SU-DHL-6 (cell line): Measurements from ENCODE around the gene ARRDC3.

ENCODE experiments used
- H2AFZ ChIP-seq: fragments of 200-600 bp; sonication (generic); 2 replicates; pipeline ENCODE4 v1.6.1; 2014; ENCODE audit warnings: low read depth, mild to moderate bottlenecking, moderate library complexity, mixed read lengths, antibody characterized with exemption, low read length; ENCODE audit not compliant: severe bottlenecking
- H3F3A ChIP-seq: fragments of 200-600 bp; shearing (Covaris generic); 2 replicates; pipeline ENCODE4 v1.6.0; 2016; ENCODE audit warnings: antibody characterized with exemption, mild to moderate bottlenecking; ENCODE audit not compliant: insufficient read depth
- H3K27ac ChIP-seq: fragments of 200-600 bp; sonication (generic); 2 replicates; pipeline ENCODE4 v1.5.1; 2016; ENCODE audit warnings: low read depth, mild to moderate bottlenecking, low read length, moderate library complexity, mixed read lengths
- H3K27me3 ChIP-seq: fragments of 200-600 bp; sonication (generic), shearing (Covaris generic); 2 replicates; pipeline ENCODE4 v1.6.0; 2014; ENCODE audit warnings: mild to moderate bottlenecking, low read length
- H3K36me3 ChIP-seq: fragments of 200-600 bp; sonication (generic); 2 replicates; pipeline ENCODE4 v1.6.1; 2014; ENCODE audit warnings: mild to moderate bottlenecking, low read length, mixed read lengths
- H3K4me2 ChIP-seq: fragments of 300-600, 200-600 bp; shearing (Covaris generic), sonication (generic); 2 replicates; pipeline ENCODE4 v1.6.0; 2014; ENCODE audit warnings: low read length, low read depth, mild to moderate bottlenecking; ENCODE audit not compliant: poor library complexity, severe bottlenecking
- H3K4me3 ChIP-seq: fragments of 200-600 bp; sonication (generic); 2 replicates; pipeline ENCODE4 v1.5.1; 2014; ENCODE audit warnings: antibody characterized with exemption, low read length, mild to moderate bottlenecking, mixed read lengths; ENCODE audit not compliant: insufficient read depth, poor library complexity, severe bottlenecking
- H3K79me2 ChIP-seq: fragments of 200-600 bp; sonication (generic); 2 replicates; pipeline ENCODE4 v1.6.1; 2014; ENCODE audit warnings: mild to moderate bottlenecking, low read length, moderate library complexity; ENCODE audit not compliant: insufficient read depth
- H3K9ac ChIP-seq: fragments of 200-600 bp; sonication (generic); 2 replicates; pipeline ENCODE4 v1.7.0; 2014; ENCODE audit warnings: mild to moderate bottlenecking, low read length
- H3K9me2 ChIP-seq: fragments of 200-600 bp; sonication (generic); replicated peaks from 2 replicates; pipeline ENCODE4 v1.6.1; 2014; ENCODE audit warnings: low read length; ENCODE audit not compliant: insufficient read depth
- H3K9me3 ChIP-seq: fragments of 200-600 bp; sonication (generic); 2 replicates; pipeline ENCODE4 v1.6.1; 2014; ENCODE audit warnings: low read length, mixed read lengths; ENCODE audit not compliant: insufficient read depth
- H4K20me1 ChIP-seq: fragments of 200-600 bp; sonication (generic); 2 replicates; pipeline ENCODE4 v1.6.1; 2014; ENCODE audit warnings: low read depth, mild to moderate bottlenecking, antibody characterized with exemption, low read length, moderate library complexity, mixed read lengths
- EZH2phosphoT487 ChIP-seq: fragments of 200-600 bp; sonication (generic), shearing (Covaris generic); conservative IDR thresholded peaks from 2 replicates; pipeline ENCODE4 v1.6.1; 2018; ENCODE audit warnings: mild to moderate bottlenecking, antibody characterized with exemption, low read length, moderate library complexity, mixed read lengths
- TF ChIP-seq, protein P1 (sequence below): fragments of 200-600 bp; sonication (generic); IDR thresholded peaks from one replicate; pipeline ENCODE4 v1.5.1; 2017; ENCODE audit warnings: antibody characterized with exemption, mild to moderate bottlenecking, low read length, moderate library complexity; ENCODE audit not compliant: insufficient read depth, poor library complexity, severe bottlenecking

The ARRDC3 gene

DNA sequence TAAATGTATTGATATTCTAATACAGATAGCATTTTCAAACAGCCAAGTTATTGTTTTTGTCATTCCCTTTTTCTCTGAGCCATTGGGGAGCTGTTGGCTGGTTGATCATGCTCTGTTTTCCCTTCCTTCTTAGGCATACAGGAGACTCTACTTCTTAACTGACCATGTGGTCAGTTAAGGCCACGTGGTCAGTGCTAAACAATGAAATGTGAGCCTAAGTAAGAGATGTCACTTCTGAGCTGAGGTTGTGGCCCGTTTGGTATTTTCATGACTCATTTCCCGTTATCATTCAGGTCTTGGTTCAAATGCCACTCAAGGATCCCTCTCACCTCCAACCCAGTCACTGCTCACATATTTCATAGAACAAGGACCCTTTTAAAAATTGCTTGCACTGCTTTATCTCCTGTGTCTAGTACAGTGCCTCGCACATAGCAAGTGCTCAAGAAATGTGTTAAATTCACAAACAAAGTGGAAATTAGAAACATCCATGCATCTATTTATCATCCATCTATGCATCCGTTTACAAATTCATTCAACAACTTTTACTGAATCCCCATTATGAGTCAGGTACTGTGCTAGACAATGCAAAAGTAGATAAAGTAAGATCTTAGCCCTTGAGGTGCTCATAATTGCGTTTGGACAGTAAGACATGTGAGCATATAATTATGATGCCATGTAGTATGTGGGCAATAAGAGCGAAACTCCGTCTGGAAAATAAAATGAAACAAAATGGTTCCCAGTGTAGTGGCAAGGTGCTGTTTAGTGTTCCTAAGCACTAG, 50.7 kb downstream of the ARRDC3 start:
- Histone ChIP-seq H4K20me1 (no peaks in the 10 kb centered on the region), H3K9me3 (no peaks in the 10 kb centered on the region), H3K27ac (no peak overlapping the region), H2AFZ (no peak overlapping the region), H3K9me2 (no peaks in the 10 kb centered on the region), H3F3A (no peaks in the 10 kb centered on the region), H3K4me3 (no peak overlapping the region), H3K4me2 (no peak overlapping the region), H3K36me3 (no peaks in the 10 kb centered on the region), H3K79me2 (no peaks in the 10 kb centered on the region), H3K27me3 (no peaks in the 10 kb centered on the region), H3K9ac (no peak overlapping the region)
- TF ChIP-seq EZH2phosphoT487, result no peak
- TF ChIP-seq, protein P1, sequence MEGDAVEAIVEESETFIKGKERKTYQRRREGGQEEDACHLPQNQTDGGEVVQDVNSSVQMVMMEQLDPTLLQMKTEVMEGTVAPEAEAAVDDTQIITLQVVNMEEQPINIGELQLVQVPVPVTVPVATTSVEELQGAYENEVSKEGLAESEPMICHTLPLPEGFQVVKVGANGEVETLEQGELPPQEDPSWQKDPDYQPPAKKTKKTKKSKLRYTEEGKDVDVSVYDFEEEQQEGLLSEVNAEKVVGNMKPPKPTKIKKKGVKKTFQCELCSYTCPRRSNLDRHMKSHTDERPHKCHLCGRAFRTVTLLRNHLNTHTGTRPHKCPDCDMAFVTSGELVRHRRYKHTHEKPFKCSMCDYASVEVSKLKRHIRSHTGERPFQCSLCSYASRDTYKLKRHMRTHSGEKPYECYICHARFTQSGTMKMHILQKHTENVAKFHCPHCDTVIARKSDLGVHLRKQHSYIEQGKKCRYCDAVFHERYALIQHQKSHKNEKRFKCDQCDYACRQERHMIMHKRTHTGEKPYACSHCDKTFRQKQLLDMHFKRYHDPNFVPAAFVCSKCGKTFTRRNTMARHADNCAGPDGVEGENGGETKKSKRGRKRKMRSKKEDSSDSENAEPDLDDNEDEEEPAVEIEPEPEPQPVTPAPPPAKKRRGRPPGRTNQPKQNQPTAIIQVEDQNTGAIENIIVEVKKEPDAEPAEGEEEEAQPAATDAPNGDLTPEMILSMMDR, result no peak

DNA sequence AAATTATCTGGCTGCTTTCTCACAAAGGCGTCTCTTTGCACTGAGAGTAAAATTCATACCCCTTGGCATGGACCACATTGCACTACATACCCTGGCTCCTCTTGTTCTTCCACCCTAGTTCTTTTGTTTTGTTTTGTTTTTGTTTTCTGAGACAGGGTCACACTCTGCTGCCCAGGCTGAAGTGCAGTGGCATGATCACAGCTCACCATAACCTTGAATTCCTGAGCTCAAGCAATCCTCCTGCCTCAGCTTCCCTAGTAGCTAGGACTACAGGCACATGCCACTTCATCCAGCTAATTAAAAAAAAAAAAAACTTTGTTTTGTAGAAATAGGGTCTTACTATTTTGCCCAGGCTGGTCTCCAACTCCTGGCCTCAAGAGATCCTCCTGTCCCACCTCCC, 51.4 kb downstream of the ARRDC3 start:
- Histone ChIP-seq H3K9ac (no peak overlapping the region), H3K4me2 (no peak overlapping the region), H3K36me3 (no peaks in the 10 kb centered on the region), H3K27me3 (no peaks in the 10 kb centered on the region), H3K27ac (no peak overlapping the region), H3K9me2 (no peaks in the 10 kb centered on the region), H3K79me2 (no peaks in the 10 kb centered on the region), H3K4me3 (no peak overlapping the region), H2AFZ (no peak overlapping the region), H4K20me1 (no peaks in the 10 kb centered on the region), H3K9me3 (no peaks in the 10 kb centered on the region), H3F3A (no peaks in the 10 kb centered on the region)
- TF ChIP-seq EZH2phosphoT487, result no peak
- TF ChIP-seq, protein P1, result no peak

DNA sequence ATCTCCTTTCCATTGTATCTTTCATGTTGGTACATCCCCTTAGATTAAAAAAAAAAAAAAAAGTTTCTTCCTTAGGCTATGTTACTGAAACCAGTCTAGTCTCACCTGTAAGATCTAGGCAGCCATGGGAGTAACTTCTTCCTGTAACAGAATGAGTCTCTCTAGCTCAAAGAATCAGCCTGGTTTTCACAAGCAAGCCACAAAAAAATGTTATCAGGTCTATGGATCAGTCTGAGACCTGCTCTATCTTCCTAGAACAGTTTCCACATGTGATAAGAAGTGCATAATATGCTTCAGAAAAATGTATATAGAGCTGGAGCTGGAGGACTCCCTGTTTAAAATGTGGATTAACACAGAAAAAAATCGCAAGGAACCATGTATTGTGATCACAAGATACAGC, 53.8 kb downstream of the ARRDC3 start:
- Histone ChIP-seq H3K9me2 (no peaks in the 10 kb centered on the region), H3F3A (no peaks in the 10 kb centered on the region), H3K4me3 (no peak overlapping the region), H3K4me2 (no peak overlapping the region), H3K9me3 (no peaks in the 10 kb centered on the region), H2AFZ (no peak overlapping the region), H3K9ac (no peak overlapping the region), H4K20me1 (no peaks in the 10 kb centered on the region), H3K36me3 (no peaks in the 10 kb centered on the region), H3K27me3 (no peaks in the 10 kb centered on the region), H3K79me2 (no peaks in the 10 kb centered on the region), H3K27ac (no peak overlapping the region)
- TF ChIP-seq, protein P1, result no peak
- TF ChIP-seq EZH2phosphoT487, result no peak
